ENCODE measurements around the gene TM7SF2. TPM values are rescaled to one million over a fixed set of nuclear protein-coding genes. Genes with fewer than 3 reads are reported as not detected.
A peak's percentile ranks its signal among the peaks of the same experiment; 100 is the strongest.

Gene TM7SF2
- polyA plus RNA-seq, 10 donors: 6.4 to 12.8 (median 10.2) TPM

- no peak for DNase-seq
These were observed 23.8 kb upstream of the TM7SF2 start for GRCh38 chr11:65087827-65088226.

GRCh38 chr11:65089621-65090020, 22.1 kb upstream of the TM7SF2 start:
- no peak for DNase-seq

DNA sequence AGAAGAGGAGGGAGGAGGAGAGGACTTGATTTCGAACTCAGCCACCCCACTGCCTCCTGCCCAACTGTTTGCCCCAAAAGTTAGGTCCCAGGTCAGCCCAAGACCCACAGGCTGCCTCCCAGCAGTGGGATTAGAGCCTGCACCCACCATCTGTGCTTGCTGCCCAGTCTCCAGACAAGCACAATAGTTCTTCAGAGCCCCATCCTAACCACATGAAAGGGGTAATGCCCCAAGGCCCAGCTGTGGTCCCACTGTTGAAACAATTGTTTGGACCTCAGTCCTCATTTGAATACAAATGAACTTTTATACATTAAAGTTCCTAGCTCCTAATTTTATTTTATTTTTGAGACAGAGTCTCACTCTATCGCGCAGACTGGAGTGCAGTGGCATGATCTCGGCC, 21.0 kb upstream of the TM7SF2 start:
- DNase-seq: no peak

- DNase-seq: no peak
These were observed 16.2 kb upstream of the TM7SF2 start for GRCh38 chr11:65095427-65095826.

DNA sequence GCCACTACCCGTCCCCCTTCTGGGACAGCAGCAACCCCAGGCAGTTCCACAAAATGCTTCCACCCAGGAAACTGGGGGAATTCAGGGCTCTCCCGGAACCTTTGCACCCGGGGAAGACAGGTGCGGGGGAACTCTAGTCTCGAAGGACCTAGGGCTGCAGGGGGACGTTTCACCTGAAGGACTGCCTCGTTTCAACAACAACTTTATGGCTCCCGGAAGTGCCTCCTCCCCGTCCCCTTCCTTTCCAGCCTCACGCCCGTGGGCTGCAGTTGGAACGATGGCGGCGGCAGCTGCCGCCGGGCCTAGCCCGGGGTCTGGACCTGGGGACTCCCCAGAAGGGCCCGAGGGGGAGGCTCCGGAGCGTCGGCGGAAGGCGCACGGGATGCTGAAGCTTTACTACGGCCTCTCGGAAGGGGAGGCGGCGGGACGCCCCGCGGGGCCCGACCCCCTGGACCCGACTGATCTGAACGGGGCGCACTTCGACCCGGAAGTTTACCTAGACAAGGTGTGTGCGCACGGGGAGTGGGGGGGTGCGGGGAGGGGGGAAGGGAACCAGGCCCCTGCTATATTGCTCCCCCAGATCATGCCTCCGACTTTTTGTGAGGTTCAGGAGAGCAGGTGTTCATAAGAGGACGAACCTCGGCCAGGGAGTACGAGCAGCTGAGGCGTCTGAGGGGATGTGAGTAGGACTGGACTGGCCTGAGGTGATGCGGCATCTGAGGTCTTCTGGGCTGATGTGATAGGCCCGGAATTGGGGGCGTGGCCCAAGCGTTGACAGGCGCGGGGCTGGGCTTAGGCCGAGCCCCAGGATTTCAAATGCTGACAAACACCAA, 15.5 kb upstream of the TM7SF2 start, which contains the start of gene VPS51:
TSS of gene VPS51 (plus strand) at position 241 of the 833 bp plus-strand sequence. CDS start at position 278, 37 bp downstream.
- peak; percentile 91 to 94 (median 92) for DNase-seq

DNA sequence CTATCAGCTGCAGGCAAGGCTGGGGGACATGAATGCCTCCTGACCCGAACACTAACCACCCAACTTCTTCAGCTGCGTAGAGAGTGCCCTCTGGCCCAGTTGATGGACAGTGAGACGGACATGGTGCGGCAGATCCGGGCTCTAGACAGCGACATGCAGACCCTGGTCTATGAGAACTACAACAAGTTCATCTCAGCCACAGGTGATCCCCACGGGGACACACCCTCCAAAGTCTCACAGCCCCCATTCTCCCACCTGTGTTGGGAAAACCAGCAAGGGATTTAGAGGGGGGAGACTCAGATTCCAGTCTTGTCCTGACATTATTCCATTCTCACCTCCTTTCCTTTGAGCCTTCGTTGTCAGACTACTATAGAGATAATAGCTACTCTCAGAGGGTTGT, 14.7 kb upstream of the TM7SF2 start:
- DNase-seq: no peak

DNA sequence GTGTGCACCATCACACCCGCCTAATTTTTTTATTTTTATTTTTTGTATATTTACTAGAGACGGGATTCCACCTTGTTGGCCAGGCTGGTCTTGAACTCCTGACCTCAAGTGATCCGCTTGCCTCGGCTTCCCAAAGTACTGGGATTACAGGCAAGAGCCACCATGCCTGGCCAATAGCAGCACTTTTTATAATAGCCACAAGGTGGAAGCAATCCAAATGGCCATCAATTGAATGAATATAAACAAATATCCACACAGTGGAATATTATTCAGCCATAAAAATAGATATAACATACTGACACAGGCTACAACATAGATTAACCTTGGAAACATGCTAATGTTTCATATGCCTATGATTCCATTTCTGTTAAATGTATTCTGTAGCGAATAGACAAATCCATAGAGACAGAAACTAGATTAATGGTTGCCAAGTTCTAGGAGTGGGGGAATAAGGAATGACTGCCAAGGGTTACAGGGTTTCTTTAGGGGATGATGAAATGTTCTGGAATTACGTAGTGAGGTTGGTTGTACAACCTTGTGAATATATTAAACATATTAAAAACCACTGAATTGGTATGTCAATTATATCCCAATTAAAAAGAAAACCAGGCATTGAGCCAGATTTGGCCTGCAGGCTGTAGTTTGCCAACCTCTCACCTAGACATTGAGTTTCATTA, 10.9 kb upstream of the TM7SF2 start:
- no peak for DNase-seq

- no peak for DNase-seq
These were observed 9.3 kb upstream of the TM7SF2 start for GRCh38 chr11:65102142-65103095.

DNA sequence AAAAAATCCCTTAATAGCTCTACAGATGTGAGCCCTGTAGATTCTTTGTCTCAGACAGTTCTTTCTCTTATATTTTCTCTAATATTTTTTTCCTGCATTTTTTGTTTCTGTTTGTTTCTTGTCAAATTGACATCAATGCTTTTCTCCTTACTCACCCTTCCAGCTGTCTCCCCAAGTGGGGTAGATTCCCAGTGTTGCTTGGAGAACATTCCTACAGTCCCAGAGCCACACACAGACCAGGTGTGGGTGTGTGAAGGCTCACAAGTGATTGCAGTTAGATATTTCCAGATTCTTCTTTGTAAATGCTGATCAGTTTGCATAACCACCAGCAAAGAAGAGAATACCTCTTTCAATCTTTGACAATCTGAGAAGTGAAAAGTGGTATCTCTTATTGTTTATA, 8.2 kb upstream of the TM7SF2 start:
- DNase-seq: no peak

DNA sequence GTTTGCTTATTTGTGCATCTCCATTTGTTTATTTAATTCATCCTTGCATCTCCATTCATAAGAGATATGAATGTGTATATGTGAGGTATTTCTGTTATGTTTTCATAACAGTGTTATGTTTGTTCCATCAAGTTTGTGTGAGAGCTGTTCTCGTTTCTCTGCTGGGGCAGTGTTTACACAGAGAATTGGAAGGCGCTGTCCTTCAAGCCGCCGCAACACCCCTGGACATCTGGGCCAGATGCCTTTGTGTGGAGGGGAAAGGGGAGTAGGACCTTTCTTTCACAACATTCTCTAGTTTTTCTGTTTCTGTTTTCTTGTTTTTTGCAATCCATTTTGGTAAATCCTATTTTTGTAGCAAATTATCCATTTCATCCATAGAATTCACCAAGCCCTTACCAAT, 7.0 kb upstream of the TM7SF2 start:
- no peak for DNase-seq

GRCh38 chr11:65107078-65107477, 4.6 kb upstream of the TM7SF2 start:
- DNase-seq: no peak

GRCh38 chr11:65107751-65108468, 3.8 kb upstream of the TM7SF2 start:
- DNase-seq: no peak

DNA sequence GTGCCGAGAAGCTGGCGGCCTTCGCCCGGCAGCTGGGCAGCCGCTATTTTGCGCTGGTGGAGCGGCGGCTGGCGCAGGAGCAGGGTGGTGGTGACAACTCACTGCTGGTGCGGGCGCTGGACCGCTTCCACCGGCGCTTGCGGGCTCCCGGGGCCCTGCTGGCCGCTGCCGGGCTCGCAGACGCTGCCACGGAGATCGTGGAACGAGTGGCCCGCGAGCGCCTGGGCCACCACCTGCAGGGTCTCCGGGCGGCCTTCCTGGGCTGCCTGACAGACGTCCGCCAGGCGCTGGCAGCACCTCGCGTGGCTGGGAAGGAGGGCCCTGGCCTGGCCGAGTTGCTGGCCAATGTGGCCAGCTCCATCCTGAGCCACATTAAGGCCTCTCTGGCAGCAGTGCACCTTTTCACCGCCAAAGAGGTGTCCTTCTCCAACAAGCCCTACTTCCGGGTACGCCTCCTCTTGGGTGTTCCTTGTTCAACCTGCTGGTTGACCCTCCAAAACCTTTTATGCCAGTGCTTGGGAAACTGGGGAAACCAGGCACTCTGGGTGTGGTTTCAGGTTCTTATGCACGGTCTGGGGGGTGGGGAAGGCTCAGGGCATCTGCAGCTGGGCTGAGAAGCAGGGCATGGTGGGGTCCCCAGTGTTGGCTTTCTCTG, 3.1 kb upstream of the TM7SF2 start:
- DNase-seq: no peak

DNA sequence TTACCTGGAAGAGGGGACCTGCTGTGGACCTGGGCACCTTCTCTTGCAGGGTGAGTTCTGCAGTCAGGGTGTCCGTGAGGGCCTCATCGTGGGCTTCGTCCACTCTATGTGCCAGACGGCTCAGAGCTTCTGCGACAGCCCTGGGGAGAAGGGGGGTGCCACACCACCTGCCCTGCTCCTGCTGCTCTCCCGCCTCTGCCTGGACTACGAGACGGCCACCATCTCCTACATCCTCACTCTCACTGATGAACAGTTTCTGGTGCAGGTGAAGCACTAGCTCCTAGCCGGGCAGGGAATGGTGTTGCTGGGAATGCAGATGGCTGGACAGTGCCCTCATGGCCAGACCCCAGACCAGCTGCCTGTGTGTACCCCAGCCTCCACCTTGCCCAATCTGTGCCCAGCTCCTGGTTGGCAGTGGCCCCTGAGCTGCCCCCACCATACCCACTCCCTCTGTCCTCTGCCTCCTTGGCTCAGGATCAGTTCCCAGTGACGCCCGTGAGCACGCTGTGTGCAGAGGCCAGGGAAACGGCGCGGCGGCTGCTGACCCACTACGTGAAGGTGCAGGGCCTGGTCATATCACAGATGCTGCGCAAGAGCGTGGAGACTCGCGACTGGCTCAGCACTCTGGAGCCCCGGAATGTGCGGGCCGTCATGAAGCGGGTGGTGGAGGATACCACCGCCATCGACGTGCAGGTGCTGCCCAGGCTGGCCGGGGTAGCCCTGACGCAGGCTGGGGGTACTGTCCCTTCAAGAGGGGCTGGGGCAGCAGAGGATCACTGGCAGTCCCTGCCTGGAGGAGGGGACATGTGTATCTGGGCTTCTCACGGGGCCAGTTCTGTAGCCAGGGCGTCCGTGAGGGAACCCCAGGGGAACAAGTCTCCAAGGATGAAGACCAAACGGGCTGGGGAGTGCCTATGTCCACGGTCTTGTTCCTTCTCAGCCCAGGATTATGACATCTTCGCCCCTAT, 2.2 kb upstream of the TM7SF2 start:
- no peak for DNase-seq

DNA sequence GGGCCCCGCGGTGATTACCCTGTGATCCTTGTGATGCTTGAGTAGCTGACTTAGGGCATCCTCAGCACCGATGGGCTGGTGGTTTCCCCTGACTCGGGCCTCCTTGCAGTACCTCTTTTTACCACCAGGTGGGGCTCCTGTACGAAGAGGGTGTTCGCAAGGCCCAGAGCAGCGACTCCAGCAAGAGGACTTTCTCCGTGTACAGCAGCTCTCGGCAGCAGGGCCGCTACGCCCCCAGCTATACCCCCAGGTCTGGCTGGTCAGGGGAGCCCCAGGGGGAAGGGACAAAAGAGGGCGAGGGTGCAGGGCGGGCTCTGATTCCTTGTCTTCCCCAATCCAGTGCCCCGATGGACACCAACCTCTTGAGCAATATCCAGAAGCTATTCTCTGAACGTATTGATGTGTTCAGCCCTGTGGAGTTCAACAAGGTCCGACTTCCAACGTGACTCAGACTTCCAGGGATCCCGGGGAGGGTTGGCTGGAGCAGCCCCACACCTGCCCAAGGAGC, 1.3 kb upstream of the TM7SF2 start:
- DNase-seq: peak; percentile 72 to 92 (median 88)

- no peak for DNase-seq
These were observed 421 bp upstream of the TM7SF2 start for GRCh38 chr11:65111159-65111743.

GRCh38 chr11:65112546-65113360, 1.1 kb downstream of the TM7SF2 start:
- peak in 1 of 3 donors; percentile 67 for DNase-seq

- no peak for DNase-seq
These were observed 1.7 kb downstream of the TM7SF2 start for GRCh38 chr11:65113361-65113756.

Measured in muscle of back (tissue), 11 donors.